ENCODE data around the gene ARRDC1.

The ARRDC1 gene

GRCh38 chr9:137634016-137634415 lies 28.5 kb downstream of the ARRDC1 start:
- DNase-seq (ENCODE audit: low read depth in 1 of 2, low spot score in 1 of 2) = no peak
- TF ChIP-seq POLR2AphosphoS5 (IDR thresholded peaks at IDR 0.05; ENCODE audit: low read depth) = no peak
- TF ChIP-seq GABPA (IDR thresholded peaks at IDR 0.05; ENCODE audit: low read depth) = no peak
- TF ChIP-seq SPI1 (IDR thresholded peaks at IDR 0.05; ENCODE audit: borderline replicate concordance, low read depth) = no peak
- TF ChIP-seq CTCF (IDR thresholded peaks at IDR 0.05; ENCODE audit: insufficient read depth, low read length) = no peak
- TF ChIP-seq REST (IDR thresholded peaks at IDR 0.05; ENCODE audit: insufficient replicate concordance, low read depth) = no peak
- Histone ChIP-seq H3K27ac (replicated peaks) (no peak overlapping the region), H3K4me3 (replicated peaks; ENCODE audit: insufficient read depth, low read length) (no peak overlapping the region), H3K27me3 (ENCODE audit: insufficient read depth, poor library complexity, severe bottlenecking) (no peaks in the 10 kb centered on the region)

- H3K4me3 ChIP-seq (replicated peaks; ENCODE audit: insufficient read depth, low read length) = no peak overlapping the region
- H3K27me3 ChIP-seq (ENCODE audit: insufficient read depth, poor library complexity, severe bottlenecking) = no peaks in the 10 kb centered on the region
- no peak for DNase-seq (ENCODE audit: low read depth in 1 of 2, low spot score in 1 of 2)
- TF ChIP-seq SPI1 (IDR thresholded peaks at IDR 0.05; ENCODE audit: borderline replicate concordance, low read depth) (no peak), GABPA (IDR thresholded peaks at IDR 0.05; ENCODE audit: low read depth) (no peak), REST (IDR thresholded peaks at IDR 0.05; ENCODE audit: insufficient replicate concordance, low read depth) (no peak), CTCF (IDR thresholded peaks at IDR 0.05; ENCODE audit: insufficient read depth, low read length) (no peak), POLR2AphosphoS5 (IDR thresholded peaks at IDR 0.05; ENCODE audit: low read depth) (no peak)
- no peak overlapping the region for H3K27ac ChIP-seq (replicated peaks)
Measured at GRCh38 chr9:137638680-137639079, 33.2 kb downstream of the ARRDC1 start.

- H3K4me3 ChIP-seq (replicated peaks; ENCODE audit: insufficient read depth, low read length) = no peak overlapping the region
- H3K27ac ChIP-seq (replicated peaks) = no peak overlapping the region
Measured at GRCh38 chr9:137639303-137640051, 34.0 kb downstream of the ARRDC1 start.

More at GRCh38 chr9:137639303-137640051, 34.0 kb downstream of the ARRDC1 start:
- TF ChIP-seq SPI1 (IDR thresholded peaks at IDR 0.05; ENCODE audit: borderline replicate concordance, low read depth) = no peak
- TF ChIP-seq REST (IDR thresholded peaks at IDR 0.05; ENCODE audit: insufficient replicate concordance, low read depth) = no peak
- TF ChIP-seq POLR2AphosphoS5 (IDR thresholded peaks at IDR 0.05; ENCODE audit: low read depth) = no peak
- no peak for TF ChIP-seq GABPA (IDR thresholded peaks at IDR 0.05; ENCODE audit: low read depth)
- no peak for TF ChIP-seq CTCF (IDR thresholded peaks at IDR 0.05; ENCODE audit: insufficient read depth, low read length)
- H3K27me3 ChIP-seq (ENCODE audit: insufficient read depth, poor library complexity, severe bottlenecking) = no peaks in the 10 kb centered on the region
- DNase-seq (ENCODE audit: low read depth in 1 of 2, low spot score in 1 of 2) = no peak

Measured in HL-60 (cell line).